ENCODE measurements around the gene TMEM259. TPM values are rescaled to one million over a fixed set of nuclear protein-coding genes. Genes with fewer than 3 reads are reported as not detected.

The TMEM259 gene
- total RNA-seq, 1 donor from 2014 or later: 120 TPM

DNA sequence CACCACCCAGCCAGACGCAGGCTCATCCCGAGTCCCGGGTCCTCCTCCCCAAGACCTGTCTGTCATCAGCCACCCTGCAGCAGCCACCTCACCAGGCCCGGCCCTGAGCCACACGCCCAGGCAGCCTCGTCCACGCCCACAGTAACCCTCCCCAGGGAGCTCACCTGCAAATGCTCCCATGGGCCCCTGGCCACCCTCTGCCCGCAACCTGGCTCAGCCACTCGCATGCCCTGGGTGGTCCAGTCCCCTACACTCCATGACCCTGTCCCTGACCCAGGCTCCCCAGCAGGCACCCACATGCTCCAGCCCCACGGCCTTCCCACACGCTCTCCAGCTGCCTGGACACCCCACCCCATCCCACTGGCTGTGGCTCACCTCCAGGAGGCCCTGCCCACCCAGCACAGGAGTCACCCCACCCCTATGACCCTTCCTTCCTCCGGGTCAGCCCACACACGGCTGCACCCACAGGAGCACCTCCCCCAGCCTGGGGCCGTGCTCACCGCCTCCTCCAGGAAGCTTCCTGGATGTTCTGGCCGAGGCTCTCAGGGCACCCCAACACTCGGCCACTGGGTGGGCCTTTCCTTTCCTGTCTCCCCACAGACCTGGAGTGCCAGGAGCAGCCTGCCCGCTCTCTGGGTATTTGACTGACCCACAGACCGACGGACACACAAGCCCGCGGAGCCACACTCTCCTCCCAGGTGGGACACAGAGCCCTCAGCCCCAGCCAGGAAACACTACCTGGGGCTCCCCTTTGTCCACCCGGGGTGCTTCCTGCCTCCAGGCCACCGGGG lies 3.6 kb downstream of the TMEM259 start:
- H3K4me1 Mint-ChIP-seq (ENCODE audit: low read depth): peaks cover 48% of the 10 kb centered on the region
- H3K9me3 Mint-ChIP-seq (ENCODE audit: low read depth): no peaks in the 10 kb centered on the region
- H3K4me3 Mint-ChIP-seq (ENCODE audit: unreplicated experiment): peak overlapping the region; percentile 48
- TF ChIP-seq, protein P1, sequence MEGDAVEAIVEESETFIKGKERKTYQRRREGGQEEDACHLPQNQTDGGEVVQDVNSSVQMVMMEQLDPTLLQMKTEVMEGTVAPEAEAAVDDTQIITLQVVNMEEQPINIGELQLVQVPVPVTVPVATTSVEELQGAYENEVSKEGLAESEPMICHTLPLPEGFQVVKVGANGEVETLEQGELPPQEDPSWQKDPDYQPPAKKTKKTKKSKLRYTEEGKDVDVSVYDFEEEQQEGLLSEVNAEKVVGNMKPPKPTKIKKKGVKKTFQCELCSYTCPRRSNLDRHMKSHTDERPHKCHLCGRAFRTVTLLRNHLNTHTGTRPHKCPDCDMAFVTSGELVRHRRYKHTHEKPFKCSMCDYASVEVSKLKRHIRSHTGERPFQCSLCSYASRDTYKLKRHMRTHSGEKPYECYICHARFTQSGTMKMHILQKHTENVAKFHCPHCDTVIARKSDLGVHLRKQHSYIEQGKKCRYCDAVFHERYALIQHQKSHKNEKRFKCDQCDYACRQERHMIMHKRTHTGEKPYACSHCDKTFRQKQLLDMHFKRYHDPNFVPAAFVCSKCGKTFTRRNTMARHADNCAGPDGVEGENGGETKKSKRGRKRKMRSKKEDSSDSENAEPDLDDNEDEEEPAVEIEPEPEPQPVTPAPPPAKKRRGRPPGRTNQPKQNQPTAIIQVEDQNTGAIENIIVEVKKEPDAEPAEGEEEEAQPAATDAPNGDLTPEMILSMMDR (IDR thresholded peaks at IDR 0.05): no peak
- peak overlapping the region; percentile 96 for H3K27ac Mint-ChIP-seq (ENCODE audit: unreplicated experiment)
- no peak for DNase-seq (ENCODE audit: low spot score)
- H3K27me3 Mint-ChIP-seq (ENCODE audit: low read depth): no peaks in the 10 kb centered on the region
- no peaks in the 10 kb centered on the region for H3K36me3 Mint-ChIP-seq (ENCODE audit: low read depth)

DNA sequence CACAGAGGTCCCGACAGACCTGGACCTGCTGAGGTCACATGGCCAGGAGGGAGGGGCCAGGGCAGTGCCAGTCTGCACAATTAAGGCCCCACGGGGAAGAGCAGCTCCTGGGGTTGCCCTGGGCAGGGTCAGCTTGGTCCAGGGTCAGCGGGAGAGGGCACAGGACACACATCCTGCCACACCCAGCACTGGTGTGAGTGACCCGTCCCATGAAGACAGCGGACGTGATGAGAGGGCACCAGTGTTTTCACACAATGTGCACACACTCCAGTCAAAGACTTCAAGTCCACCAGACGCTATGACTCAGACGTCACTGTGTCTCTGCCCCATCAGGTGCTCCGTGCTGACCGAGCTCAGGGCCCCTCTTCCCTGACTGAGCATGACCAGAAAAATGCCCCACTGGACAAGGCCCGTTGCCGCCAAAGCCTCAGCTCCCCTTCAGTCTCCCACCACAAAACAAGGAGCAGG lies 4.2 kb downstream of the TMEM259 start:
- H3K27me3 Mint-ChIP-seq (ENCODE audit: low read depth): no peaks in the 10 kb centered on the region
- H3K4me3 Mint-ChIP-seq (ENCODE audit: unreplicated experiment): peak overlapping the region; percentile 48
- peak overlapping the region; percentile 96 for H3K27ac Mint-ChIP-seq (ENCODE audit: unreplicated experiment)
- no peaks in the 10 kb centered on the region for H3K36me3 Mint-ChIP-seq (ENCODE audit: low read depth)
- H3K4me1 Mint-ChIP-seq (ENCODE audit: low read depth): peaks cover 46% of the 10 kb centered on the region
- DNase-seq (ENCODE audit: low spot score): no peak
- H3K9me3 Mint-ChIP-seq (ENCODE audit: low read depth): no peaks in the 10 kb centered on the region
- TF ChIP-seq, protein P1 (IDR thresholded peaks at IDR 0.05): no peak

- H3K27me3 Mint-ChIP-seq (ENCODE audit: low read depth): no peaks in the 10 kb centered on the region
- H3K4me1 Mint-ChIP-seq (ENCODE audit: low read depth): peaks cover 41% of the 10 kb centered on the region
- no peak overlapping the region for H3K4me3 Mint-ChIP-seq (ENCODE audit: unreplicated experiment)
- peak overlapping the region; percentile 96 for H3K27ac Mint-ChIP-seq (ENCODE audit: unreplicated experiment)
- H3K36me3 Mint-ChIP-seq (ENCODE audit: low read depth): no peaks in the 10 kb centered on the region
- TF ChIP-seq, protein P1 (IDR thresholded peaks at IDR 0.05): no peak
- H3K9me3 Mint-ChIP-seq (ENCODE audit: low read depth): no peaks in the 10 kb centered on the region
- DNase-seq (ENCODE audit: low spot score): no peak
Observed at GRCh38 chr19:1015782-1016646, 4.9 kb downstream of the TMEM259 start.

DNA sequence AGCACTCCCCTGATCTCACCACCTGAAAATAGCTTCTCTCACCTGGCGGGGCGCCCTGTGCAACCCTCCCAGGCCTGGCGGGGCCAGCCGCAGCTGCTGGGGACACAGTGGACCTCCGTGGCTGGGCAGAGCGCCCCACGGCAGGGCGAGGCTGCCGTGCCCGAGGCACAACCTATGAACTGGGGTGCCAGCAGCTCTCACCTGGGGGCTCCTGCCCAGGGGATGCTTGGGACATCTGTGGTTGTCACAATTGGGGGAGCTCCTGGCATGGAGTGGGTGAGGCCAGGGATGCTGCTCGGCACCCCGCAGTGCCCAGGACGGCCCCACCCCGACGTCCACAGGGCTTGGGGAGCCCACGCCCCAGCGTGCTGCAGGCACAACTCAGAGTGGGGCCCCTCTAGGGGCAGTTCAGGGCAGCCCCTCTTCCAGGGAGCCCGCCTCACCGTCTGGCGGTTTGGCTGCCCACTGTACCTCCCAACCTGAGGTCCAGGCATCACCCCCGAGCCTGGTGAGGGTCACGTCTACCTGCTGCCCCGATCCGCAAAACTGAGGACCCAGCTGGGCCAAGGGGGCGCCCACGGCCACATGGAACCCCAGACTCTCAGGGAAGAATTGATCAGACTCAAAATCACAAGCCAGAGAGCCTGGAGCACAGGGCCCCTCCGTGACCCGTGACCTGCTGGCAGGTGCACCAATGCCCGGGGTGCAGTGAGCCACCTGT lies 5.7 kb downstream of the TMEM259 start:
- Mint-ChIP-seq H3K36me3 (ENCODE audit: low read depth) (no peaks in the 10 kb centered on the region), H3K27ac (ENCODE audit: unreplicated experiment) (no peak overlapping the region), H3K4me1 (ENCODE audit: low read depth) (peaks cover 41% of the 10 kb centered on the region), H3K4me3 (ENCODE audit: unreplicated experiment) (no peak overlapping the region), H3K9me3 (ENCODE audit: low read depth) (no peaks in the 10 kb centered on the region), H3K27me3 (ENCODE audit: low read depth) (no peaks in the 10 kb centered on the region)
- TF ChIP-seq, protein P1 (IDR thresholded peaks at IDR 0.05): no peak
- DNase-seq (ENCODE audit: low spot score): no peak

Data from chondrocyte (in vitro differentiated cells).